CD4-positive, alpha-beta T cell treated with Interleukin-1 beta for 1 hour (primary cell): ENCODE data around the gene ADGRF3.
"Not testable (repeated sequence)": the region's sequence is repeated elsewhere in the genome, so short reads cannot be mapped to it uniquely, and the experiment has no call there.

Source experiments
- DNase-seq, 2 donors: peaks; one replicate each; pipeline ENCODE4 v3.0.0-alpha.2; 2020 to 2022

The ADGRF3 gene

GRCh38 chr2:26347286-26347865 lies 787 bp upstream of the ADGRF3 start:
- no peak for DNase-seq

GRCh38 chr2:26345545-26346453 lies 790 bp downstream of the ADGRF3 start, which contains the start of gene SELENOI:
TSS of gene SELENOI (plus strand) at chr2:26346143. CDS start at chr2:26346233, 90 bp downstream.
- peak; percentile 99 to 100 for DNase-seq

- no peak for DNase-seq
Measured at GRCh38 chr2:26345283-26345544, 1.4 kb downstream of the ADGRF3 start.

- DNase-seq, result no peak
Measured at GRCh38 chr2:26344581-26345282, 1.9 kb downstream of the ADGRF3 start.

GRCh38 chr2:26340831-26341230 lies 5.8 kb downstream of the ADGRF3 start:
- no peak for DNase-seq

GRCh38 chr2:26337298-26337697 lies 9.3 kb downstream of the ADGRF3 start:
- DNase-seq, result no peak

GRCh38 chr2:26336719-26337118 lies 9.9 kb downstream of the ADGRF3 start:
- no peak for DNase-seq

- no peak for DNase-seq
Measured at GRCh38 chr2:26335231-26335630, 11.4 kb downstream of the ADGRF3 start.

- no peak for DNase-seq
Measured at GRCh38 chr2:26333293-26333692, 13.3 kb downstream of the ADGRF3 start.

- not testable (repeated sequence) for DNase-seq
Measured at GRCh38 chr2:26331321-26331720, 15.3 kb downstream of the ADGRF3 start.

- DNase-seq, result no peak
Measured at GRCh38 chr2:26330604-26331003, 16.0 kb downstream of the ADGRF3 start.

- peak; percentile 77 for DNase-seq
Measured at GRCh38 chr2:26330114-26330549, 16.5 kb downstream of the ADGRF3 start.

- DNase-seq, result not testable (repeated sequence)
Measured at GRCh38 chr2:26329083-26329482, 17.5 kb downstream of the ADGRF3 start.

GRCh38 chr2:26327291-26328272 lies 19.0 kb downstream of the ADGRF3 start:
- no peak for DNase-seq

- no peak for DNase-seq
Measured at GRCh38 chr2:26326514-26326913, 20.1 kb downstream of the ADGRF3 start.

GRCh38 chr2:26325851-26326250 lies 20.7 kb downstream of the ADGRF3 start:
- no peak for DNase-seq

GRCh38 chr2:26324903-26325302 lies 21.7 kb downstream of the ADGRF3 start:
- no peak for DNase-seq

GRCh38 chr2:26324479-26324878 lies 22.1 kb downstream of the ADGRF3 start:
- not testable (repeated sequence) for DNase-seq

- no peak for DNase-seq
Measured at GRCh38 chr2:26318950-26319349, 27.6 kb downstream of the ADGRF3 start.

- DNase-seq, result no peak
Measured at GRCh38 chr2:26317377-26318105, 29.0 kb downstream of the ADGRF3 start.

- no peak for DNase-seq
Measured at GRCh38 chr2:26316845-26317244, 29.7 kb downstream of the ADGRF3 start.

- DNase-seq, result no peak
Measured at GRCh38 chr2:26316041-26316440, 30.5 kb downstream of the ADGRF3 start.
